ENCODE measurements around the gene HNRNPL. TPM values are rescaled to one million over a fixed set of nuclear protein-coding genes. Genes with fewer than 3 reads are reported as not detected.

Gene HNRNPL
- total RNA-seq, 1 experiment from 2014 or later, result 710 TPM

GRCh38 chr19:38793177-38793576, 56.6 kb downstream of the HNRNPL start:
- no peaks in the 10 kb centered on the region for H3K79me1 ChIP-seq (ENCODE audit: insufficient read depth, low read depth, low read length, poor library complexity, severe bottlenecking)
- no peaks in the 10 kb centered on the region for H3K9me3 ChIP-seq (ENCODE audit: control insufficient read depth, low read depth, low read length)
- TF ChIP-seq CTCF (conservative IDR thresholded peaks at IDR 0.05), result no peak
- H3K36me3 Mint-ChIP-seq (ENCODE audit: insufficient read depth in 1 of 3, low read depth in 3 of 3), result no peaks in the 10 kb centered on the region
- H3K27ac ChIP-seq (ENCODE audit: insufficient read length, low read depth, low read length), result no peak overlapping the region
- 0 out of 2 replicates have a peak, but pooled peaks cover 3% of the 10 kb centered on the region for H3K4me1 ChIP-seq (ENCODE audit: insufficient read depth, low read length)
- no peak overlapping the region for H3K14ac ChIP-seq (ENCODE audit: insufficient read depth, low read length)
- no peak overlapping the region for H2AK5ac ChIP-seq (ENCODE audit: insufficient read length, low read length)
- no peak overlapping the region for H2AFZ ChIP-seq (ENCODE audit: low read length)
- peak overlapping the region in 1 of 2 experiments; percentile 10; a peak in 1 of 5 replicates for H3K4me3 Mint-ChIP-seq
- no peak overlapping the region for H3K4ac ChIP-seq (ENCODE audit: low read depth, low read length)
- H3K23ac ChIP-seq (ENCODE audit: insufficient read length, low read depth, low read length), result no peak overlapping the region
- H2BK5ac ChIP-seq (ENCODE audit: insufficient read length, low read length), result no peak overlapping the region
- no peak overlapping the region for H3K18ac ChIP-seq (ENCODE audit: insufficient read length, low read depth, low read length)
- H3K23me2 ChIP-seq (ENCODE audit: insufficient read length, low read depth, low read length, poor library complexity, severe bottlenecking), result no peaks in the 10 kb centered on the region
- peaks cover 9% of the 10 kb centered on the region in 2 experiments for H3K4me1 Mint-ChIP-seq
- H3K9me3 Mint-ChIP-seq, result peaks cover 0 to 5% of the 10 kb centered on the region in 2 experiments; a peak in 3 of 5 replicates
- no peak overlapping the region for H2BK20ac ChIP-seq (ENCODE audit: low read depth, low read length, poor library complexity, severe bottlenecking)
- no peaks in the 10 kb centered on the region for H3K27me3 ChIP-seq (ENCODE audit: insufficient read depth, low read length)
- H3K9ac ChIP-seq (ENCODE audit: extremely low read depth, insufficient read length, low read length), result no peak overlapping the region
- H3K27me3 Mint-ChIP-seq (ENCODE audit: low read depth), result peaks cover 2% of the 10 kb centered on the region; the same call in 1 of the 2 replicates
- no peak overlapping the region for H2BK120ac ChIP-seq (ENCODE audit: low read depth, low read length, poor library complexity, severe bottlenecking)
- no CpG with 5 or more reads among the region's 8 CpGs for WGBS (ENCODE audit: extremely low coverage, insufficient read length, low lambda C conversion rate)
- H4K5ac ChIP-seq (ENCODE audit: insufficient read length, low read depth, low read length), result no peak overlapping the region
- H3K4me2 ChIP-seq (ENCODE audit: insufficient read depth, insufficient read length, low read length), result no peak overlapping the region
- H3T11ph ChIP-seq (ENCODE audit: low read length), result no peak overlapping the region
- no peaks in the 10 kb centered on the region for H4K20me1 ChIP-seq (ENCODE audit: control insufficient read depth, insufficient read depth, insufficient read length)
- H3K79me2 ChIP-seq (ENCODE audit: insufficient read depth, low read length), result no peaks in the 10 kb centered on the region
- no peak overlapping the region for H2BK12ac ChIP-seq (ENCODE audit: insufficient read length, low read depth, low read length)
- DNase-seq, result no peak
- H4K91ac ChIP-seq (ENCODE audit: insufficient read length, low read depth, low read length), result no peak overlapping the region
- no peak overlapping the region for H3K56ac ChIP-seq (ENCODE audit: insufficient read length, low read depth, low read length)
- H4K8ac ChIP-seq (replicated peaks; ENCODE audit: insufficient read length, low read depth, low read length), result no peak overlapping the region
- no peak overlapping the region for H2BK15ac ChIP-seq (ENCODE audit: low read depth, low read length)
- no peak overlapping the region; a peak in 1 of 7 replicates for H3K27ac Mint-ChIP-seq
